IPS-18c (cell line): ENCODE data around the gene DMXL2.

Experiments used
- H3K4me3 ChIP-seq: 2 replicates; pipeline ENCODE4 v1.7.0; 2013; ENCODE audit warnings: low read depth, mild to moderate bottlenecking, low read length, moderate library complexity; ENCODE audit not compliant: insufficient read depth
- H3K9me3 ChIP-seq: one replicate; pipeline ENCODE4 v1.6.1; 2013; ENCODE audit warnings: mild to moderate bottlenecking, low read length, moderate library complexity; ENCODE audit not compliant: control insufficient read depth, insufficient read depth

The DMXL2 gene

GRCh38 chr15:51405693-51406523 is 216.7 kb downstream of the DMXL2 start:
- H3K4me3 ChIP-seq, result no peak overlapping the region
- no peaks in the 10 kb centered on the region for H3K9me3 ChIP-seq

GRCh38 chr15:51403946-51404695 is 218.4 kb downstream of the DMXL2 start:
- Histone ChIP-seq H3K9me3 (no peaks in the 10 kb centered on the region), H3K4me3 (no peak overlapping the region)

GRCh38 chr15:51403072-51403878 is 219.3 kb downstream of the DMXL2 start:
- no peaks in the 10 kb centered on the region for H3K9me3 ChIP-seq
- H3K4me3 ChIP-seq, result no peak overlapping the region

- H3K9me3 ChIP-seq, result no peaks in the 10 kb centered on the region
- no peak overlapping the region for H3K4me3 ChIP-seq
Measured at GRCh38 chr15:51401872-51402517, 220.6 kb downstream of the DMXL2 start.

GRCh38 chr15:51401051-51401780 is 221.4 kb downstream of the DMXL2 start:
- H3K4me3 ChIP-seq, result no peak overlapping the region
- no peaks in the 10 kb centered on the region for H3K9me3 ChIP-seq

- H3K9me3 ChIP-seq, result no peaks in the 10 kb centered on the region
- H3K4me3 ChIP-seq, result no peak overlapping the region
Measured at GRCh38 chr15:51398626-51399025, 223.9 kb downstream of the DMXL2 start.
